Measurements from ENCODE around the gene EYS.
"Not testable (repeated sequence)": the region's sequence is repeated elsewhere in the genome, so short reads cannot be mapped to it uniquely, and the experiment has no call there.

The EYS gene

GRCh38 chr6:63940056-63940455, 1767.0 kb downstream of the EYS start:
- Histone ChIP-seq H3K27me3 (ENCODE audit: insufficient read depth, low read depth) (no peaks in the 10 kb centered on the region), H2AFZ (ENCODE audit: low read depth) (no peak overlapping the region), H4K20me1 (ENCODE audit: insufficient read depth) (no peaks in the 10 kb centered on the region), H3K9ac (no peak overlapping the region), H3K36me3 (ENCODE audit: insufficient read depth) (no peaks in the 10 kb centered on the region), H3K79me2 (ENCODE audit: insufficient read depth, low read depth) (no peaks in the 10 kb centered on the region), H3K4me3 (IDR thresholded peaks at IDR 0.05; ENCODE audit: insufficient read depth, low read depth, low read length) (no peak overlapping the region), H3K4me1 (ENCODE audit: low read depth, poor library complexity, severe bottlenecking) (no peaks in the 10 kb centered on the region), H3K27ac (no peak overlapping the region), H3K4me2 (no peak overlapping the region)
- TF ChIP-seq, protein P1, sequence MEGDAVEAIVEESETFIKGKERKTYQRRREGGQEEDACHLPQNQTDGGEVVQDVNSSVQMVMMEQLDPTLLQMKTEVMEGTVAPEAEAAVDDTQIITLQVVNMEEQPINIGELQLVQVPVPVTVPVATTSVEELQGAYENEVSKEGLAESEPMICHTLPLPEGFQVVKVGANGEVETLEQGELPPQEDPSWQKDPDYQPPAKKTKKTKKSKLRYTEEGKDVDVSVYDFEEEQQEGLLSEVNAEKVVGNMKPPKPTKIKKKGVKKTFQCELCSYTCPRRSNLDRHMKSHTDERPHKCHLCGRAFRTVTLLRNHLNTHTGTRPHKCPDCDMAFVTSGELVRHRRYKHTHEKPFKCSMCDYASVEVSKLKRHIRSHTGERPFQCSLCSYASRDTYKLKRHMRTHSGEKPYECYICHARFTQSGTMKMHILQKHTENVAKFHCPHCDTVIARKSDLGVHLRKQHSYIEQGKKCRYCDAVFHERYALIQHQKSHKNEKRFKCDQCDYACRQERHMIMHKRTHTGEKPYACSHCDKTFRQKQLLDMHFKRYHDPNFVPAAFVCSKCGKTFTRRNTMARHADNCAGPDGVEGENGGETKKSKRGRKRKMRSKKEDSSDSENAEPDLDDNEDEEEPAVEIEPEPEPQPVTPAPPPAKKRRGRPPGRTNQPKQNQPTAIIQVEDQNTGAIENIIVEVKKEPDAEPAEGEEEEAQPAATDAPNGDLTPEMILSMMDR (conservative IDR thresholded peaks at IDR 0.05; ENCODE audit: low read depth, low read length), result no peak

DNA sequence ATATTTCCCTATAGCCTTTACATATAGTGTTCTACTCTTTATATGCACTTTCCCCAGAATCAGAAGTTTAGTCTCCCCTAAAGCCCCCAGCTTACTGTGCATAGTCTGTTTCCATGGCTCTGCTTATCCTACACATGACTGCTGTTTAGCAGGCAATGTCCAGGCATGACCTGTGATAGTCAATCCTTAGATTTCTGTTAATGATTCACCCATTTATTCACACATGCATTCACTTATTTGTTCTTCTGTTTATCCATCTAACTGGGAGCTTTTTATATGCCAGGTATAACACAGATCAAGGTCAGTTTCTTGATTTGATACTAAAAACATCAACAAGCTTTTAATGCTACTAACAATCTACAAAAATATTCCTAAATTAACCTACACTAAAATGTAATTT, 1770.6 kb downstream of the EYS start:
- Histone ChIP-seq H3K79me2 (ENCODE audit: insufficient read depth, low read depth) (no peaks in the 10 kb centered on the region), H3K27me3 (ENCODE audit: insufficient read depth, low read depth) (no peaks in the 10 kb centered on the region; the same call in 1 of the 2 replicates), H3K27ac (no peak overlapping the region), H3K4me1 (ENCODE audit: low read depth, poor library complexity, severe bottlenecking) (no peaks in the 10 kb centered on the region), H3K36me3 (ENCODE audit: insufficient read depth) (no peaks in the 10 kb centered on the region), H3K4me3 (IDR thresholded peaks at IDR 0.05; ENCODE audit: insufficient read depth, low read depth, low read length) (no peak overlapping the region), H3K4me2 (no peak overlapping the region), H3K9ac (no peak overlapping the region), H4K20me1 (ENCODE audit: insufficient read depth) (no peaks in the 10 kb centered on the region), H2AFZ (ENCODE audit: low read depth) (no peak overlapping the region)
- TF ChIP-seq, protein P1 (conservative IDR thresholded peaks at IDR 0.05; ENCODE audit: low read depth, low read length), result no peak

- Histone ChIP-seq H4K20me1 (ENCODE audit: insufficient read depth) (no peaks in the 10 kb centered on the region), H2AFZ (ENCODE audit: low read depth) (no peak overlapping the region), H3K27ac (no peak overlapping the region), H3K4me3 (IDR thresholded peaks at IDR 0.05; ENCODE audit: insufficient read depth, low read depth, low read length) (no peak overlapping the region), H3K27me3 (ENCODE audit: insufficient read depth, low read depth) (no peaks in the 10 kb centered on the region; the same call in 1 of the 2 replicates), H3K79me2 (ENCODE audit: insufficient read depth, low read depth) (no peaks in the 10 kb centered on the region), H3K36me3 (ENCODE audit: insufficient read depth) (no peaks in the 10 kb centered on the region), H3K4me1 (ENCODE audit: low read depth, poor library complexity, severe bottlenecking) (no peaks in the 10 kb centered on the region), H3K9ac (no peak overlapping the region), H3K4me2 (no peak overlapping the region)
- TF ChIP-seq, protein P1 (conservative IDR thresholded peaks at IDR 0.05; ENCODE audit: low read depth, low read length), result no peak
Observed at GRCh38 chr6:63935732-63936131, 1771.3 kb downstream of the EYS start.

DNA sequence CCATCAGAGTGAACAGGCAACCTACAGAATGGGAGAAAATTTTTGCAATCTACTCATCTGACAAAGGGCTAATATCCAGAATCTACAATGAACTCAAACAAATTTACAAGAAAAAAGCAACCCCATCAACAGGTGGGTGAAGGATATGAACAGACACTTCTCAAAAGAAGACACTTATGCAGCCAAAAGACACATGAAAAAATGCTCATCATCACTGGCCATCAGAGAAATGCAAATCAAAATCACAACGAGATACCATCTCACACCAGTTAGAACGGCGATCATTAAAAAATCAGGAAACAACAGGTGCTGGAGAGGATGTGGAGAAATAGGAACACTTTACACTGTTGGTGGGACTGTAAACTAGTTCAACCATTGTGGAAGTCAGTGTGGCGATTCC, 1773.1 kb downstream of the EYS start:
- not testable (repeated sequence) for H3K4me1 ChIP-seq (ENCODE audit: low read depth, poor library complexity, severe bottlenecking); H2AFZ ChIP-seq (ENCODE audit: low read depth); H3K4me3 ChIP-seq (IDR thresholded peaks at IDR 0.05; ENCODE audit: insufficient read depth, low read depth, low read length); H3K9ac ChIP-seq; H3K27me3 ChIP-seq (ENCODE audit: insufficient read depth, low read depth); H3K27ac ChIP-seq; H3K79me2 ChIP-seq (ENCODE audit: insufficient read depth, low read depth); H4K20me1 ChIP-seq (ENCODE audit: insufficient read depth); H3K4me2 ChIP-seq; H3K36me3 ChIP-seq (ENCODE audit: insufficient read depth)

- no peaks in the 10 kb centered on the region; the same call in 1 of the 2 replicates for H3K27me3 ChIP-seq (ENCODE audit: insufficient read depth, low read depth)
- no peak overlapping the region for H3K4me2 ChIP-seq
- H3K9ac ChIP-seq, result no peak overlapping the region
- H3K27ac ChIP-seq, result no peak overlapping the region
- TF ChIP-seq, protein P1 (conservative IDR thresholded peaks at IDR 0.05; ENCODE audit: low read depth, low read length), result no peak
- H4K20me1 ChIP-seq (ENCODE audit: insufficient read depth), result no peaks in the 10 kb centered on the region
- H2AFZ ChIP-seq (ENCODE audit: low read depth), result no peak overlapping the region
- H3K4me3 ChIP-seq (IDR thresholded peaks at IDR 0.05; ENCODE audit: insufficient read depth, low read depth, low read length), result no peak overlapping the region
- H3K79me2 ChIP-seq (ENCODE audit: insufficient read depth, low read depth), result no peaks in the 10 kb centered on the region
- H3K36me3 ChIP-seq (ENCODE audit: insufficient read depth), result no peaks in the 10 kb centered on the region
- no peaks in the 10 kb centered on the region for H3K4me1 ChIP-seq (ENCODE audit: low read depth, poor library complexity, severe bottlenecking)
Observed at GRCh38 chr6:63930848-63931247, 1776.2 kb downstream of the EYS start.
